Measurements from ENCODE around the gene SESN1.
A peak's percentile ranks its signal among the peaks of the same experiment; 100 is the strongest.
"Not testable (repeated sequence)": the region's sequence is repeated elsewhere in the genome, so short reads cannot be mapped to it uniquely, and the experiment has no call there.

The SESN1 gene

DNA sequence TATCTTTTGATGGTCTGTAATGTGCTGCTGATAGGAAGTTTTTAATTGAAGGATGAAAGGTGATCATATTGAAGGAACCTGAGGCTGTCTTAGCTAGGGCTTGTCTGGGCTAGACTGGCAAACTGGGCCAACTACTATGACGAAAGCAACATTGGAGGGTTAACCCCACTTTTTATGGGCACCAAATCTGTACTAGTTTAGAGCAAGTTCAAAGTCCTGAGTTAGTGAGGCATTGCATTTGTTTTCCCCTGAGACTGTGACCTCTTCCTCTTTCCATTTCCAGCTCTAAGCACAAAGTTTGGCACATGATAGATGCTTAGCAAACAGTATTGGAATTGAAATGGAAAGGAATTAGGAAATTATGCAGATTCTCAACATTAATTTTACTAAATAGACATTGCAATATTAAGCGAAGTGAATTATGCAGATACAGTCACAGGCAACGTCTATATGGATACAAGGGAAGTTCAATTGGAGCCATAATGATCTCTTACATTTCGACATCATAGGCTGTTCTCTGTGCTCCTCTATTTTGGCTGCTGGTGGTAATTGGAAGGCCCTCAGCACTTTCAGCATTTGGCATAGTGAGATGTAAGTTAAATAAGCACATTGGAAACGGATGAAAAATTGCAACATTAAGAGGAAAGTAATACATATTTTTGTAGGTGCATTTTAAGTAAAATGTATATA lies 22.8 kb upstream of the SESN1 start:
- Histone ChIP-seq H3K4me3 (ENCODE audit: low read length) (no peak overlapping the region), H3K27me3 (ENCODE audit: control insufficient read depth, insufficient read depth, low read length) (no peaks in the 10 kb centered on the region), H3K9me3 (ENCODE audit: control insufficient read depth, low read length) (no peaks in the 10 kb centered on the region), H3K9ac (ENCODE audit: low read length) (no peak overlapping the region), H3K4me1 (ENCODE audit: control insufficient read depth, insufficient read depth, low read length) (peaks cover 6% of the 10 kb centered on the region), H3K36me3 (ENCODE audit: control insufficient read depth, insufficient read depth, low read length) (no peaks in the 10 kb centered on the region)

DNA sequence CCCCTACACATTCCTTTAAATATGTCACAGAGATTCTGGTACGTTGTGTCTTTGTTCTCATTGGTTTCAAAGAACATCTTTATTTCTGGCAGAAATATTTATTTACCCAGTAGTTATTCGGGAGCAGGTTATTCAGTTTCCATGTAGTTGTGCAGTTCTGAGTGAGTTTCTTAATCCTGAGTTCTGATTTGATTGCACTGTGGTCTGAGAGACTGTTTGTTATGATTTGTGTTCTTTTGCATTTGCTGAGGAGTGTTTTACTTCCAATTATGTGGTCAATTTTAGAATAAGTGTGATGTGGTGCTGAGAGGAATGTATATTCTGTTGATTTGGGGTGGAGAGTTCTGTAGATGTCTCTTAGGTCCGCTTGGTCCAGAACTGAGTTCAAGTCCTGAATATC lies 18.0 kb upstream of the SESN1 start:
- H3K27me3 ChIP-seq (ENCODE audit: control insufficient read depth, insufficient read depth, low read length); H3K36me3 ChIP-seq (ENCODE audit: control insufficient read depth, insufficient read depth, low read length); H3K4me1 ChIP-seq (ENCODE audit: control insufficient read depth, insufficient read depth, low read length); H3K9me3 ChIP-seq (ENCODE audit: control insufficient read depth, low read length); H3K9ac ChIP-seq (ENCODE audit: low read length); H3K4me3 ChIP-seq (ENCODE audit: low read length): not testable (repeated sequence)

DNA sequence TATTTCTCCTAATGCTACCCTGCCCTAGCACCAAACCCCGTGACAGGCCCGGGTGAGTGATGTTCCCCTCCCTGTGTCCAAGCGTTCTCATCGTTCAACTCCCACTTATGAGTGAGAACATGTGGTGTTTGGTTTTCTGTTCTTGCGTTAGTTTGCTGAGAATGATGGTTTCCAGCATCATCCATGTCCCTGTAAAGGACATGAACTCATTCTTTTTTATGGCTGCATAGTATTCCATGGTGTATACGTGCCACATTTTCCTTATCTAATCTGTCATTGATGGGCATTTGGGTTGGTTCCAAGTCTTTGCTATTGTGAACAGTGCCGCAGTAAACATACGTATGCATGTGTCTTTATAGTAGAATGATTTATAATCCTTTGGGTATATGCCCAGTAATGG lies 15.0 kb upstream of the SESN1 start:
- H3K36me3 ChIP-seq (ENCODE audit: control insufficient read depth, insufficient read depth, low read length); H3K27me3 ChIP-seq (ENCODE audit: control insufficient read depth, insufficient read depth, low read length); H3K9me3 ChIP-seq (ENCODE audit: control insufficient read depth, low read length); H3K4me1 ChIP-seq (ENCODE audit: control insufficient read depth, insufficient read depth, low read length); H3K4me3 ChIP-seq (ENCODE audit: low read length); H3K9ac ChIP-seq (ENCODE audit: low read length): not testable (repeated sequence)

DNA sequence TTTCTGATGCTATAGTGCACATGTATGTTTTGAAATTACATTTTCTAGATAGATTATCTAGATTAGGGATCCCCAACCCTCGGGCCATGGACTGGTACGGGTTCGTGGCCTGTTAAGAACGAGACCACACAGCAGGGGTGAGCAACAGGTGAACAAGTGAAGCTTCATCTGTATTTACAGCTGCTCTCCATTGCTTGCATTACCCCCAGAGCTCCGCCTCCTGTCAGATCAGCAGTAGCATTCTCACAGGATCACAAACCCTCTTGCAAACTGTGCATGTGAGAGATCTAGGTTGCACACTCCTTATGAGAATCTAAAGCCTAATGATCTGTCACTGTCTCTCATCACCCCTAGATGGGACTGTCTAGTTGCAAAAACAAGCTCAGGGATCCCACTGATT lies 11.0 kb upstream of the SESN1 start:
- Histone ChIP-seq H3K9me3 (ENCODE audit: control insufficient read depth, low read length) (no peaks in the 10 kb centered on the region), H3K9ac (ENCODE audit: low read length) (no peak overlapping the region), H3K36me3 (ENCODE audit: control insufficient read depth, insufficient read depth, low read length) (no peaks in the 10 kb centered on the region), H3K4me1 (ENCODE audit: control insufficient read depth, insufficient read depth, low read length) (no peaks in the 10 kb centered on the region), H3K27me3 (ENCODE audit: control insufficient read depth, insufficient read depth, low read length) (no peaks in the 10 kb centered on the region), H3K4me3 (ENCODE audit: low read length) (no peak overlapping the region)

DNA sequence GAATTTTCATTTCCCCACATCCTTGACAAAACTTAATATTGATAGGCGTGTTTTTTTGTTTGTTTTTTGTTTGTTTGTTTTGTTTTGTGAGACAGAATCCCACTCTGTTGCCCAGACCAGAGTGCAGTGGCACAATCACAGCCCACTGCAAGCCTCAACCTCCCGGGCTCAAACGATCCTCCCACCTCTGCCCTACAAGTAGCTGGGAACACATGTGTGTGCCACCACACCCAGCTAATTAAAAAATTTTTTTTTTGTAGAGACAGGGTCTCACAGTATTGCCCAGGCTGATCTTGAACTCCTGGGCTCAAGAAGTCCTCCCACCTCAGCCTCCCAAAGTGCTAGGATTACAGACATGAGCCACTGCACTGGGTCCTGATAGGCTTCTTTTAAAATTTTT lies 9.9 kb upstream of the SESN1 start:
- no peaks in the 10 kb centered on the region for H3K9me3 ChIP-seq (ENCODE audit: control insufficient read depth, low read length)
- H3K4me3 ChIP-seq (ENCODE audit: low read length): no peak overlapping the region
- no peaks in the 10 kb centered on the region for H3K4me1 ChIP-seq (ENCODE audit: control insufficient read depth, insufficient read depth, low read length)
- H3K36me3 ChIP-seq (ENCODE audit: control insufficient read depth, insufficient read depth, low read length): no peaks in the 10 kb centered on the region
- no peaks in the 10 kb centered on the region for H3K27me3 ChIP-seq (ENCODE audit: control insufficient read depth, insufficient read depth, low read length)
- no peak overlapping the region for H3K9ac ChIP-seq (ENCODE audit: low read length)

DNA sequence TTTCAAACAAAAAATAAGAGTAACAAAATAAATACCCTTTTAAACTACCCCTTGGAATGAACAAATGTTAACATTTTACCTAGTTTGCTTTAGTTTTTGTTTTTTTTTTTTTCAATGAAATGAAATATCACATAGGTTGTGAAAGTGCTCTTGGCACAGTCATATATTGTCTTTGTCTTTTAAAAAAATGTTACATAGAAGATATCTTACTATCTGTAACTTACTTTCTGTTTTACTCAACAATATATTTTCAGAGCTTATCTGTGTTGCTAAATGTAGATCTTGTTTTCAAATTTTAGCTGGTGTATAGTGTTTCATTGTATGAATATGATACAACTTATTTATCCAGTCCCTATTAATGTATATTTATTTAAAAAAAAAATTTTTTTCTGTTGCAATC lies 9.3 kb upstream of the SESN1 start:
- no peaks in the 10 kb centered on the region for H3K27me3 ChIP-seq (ENCODE audit: control insufficient read depth, insufficient read depth, low read length)
- H3K9me3 ChIP-seq (ENCODE audit: control insufficient read depth, low read length): no peaks in the 10 kb centered on the region
- H3K4me3 ChIP-seq (ENCODE audit: low read length): no peak overlapping the region
- H3K4me1 ChIP-seq (ENCODE audit: control insufficient read depth, insufficient read depth, low read length): no peaks in the 10 kb centered on the region
- H3K9ac ChIP-seq (ENCODE audit: low read length): no peak overlapping the region
- no peaks in the 10 kb centered on the region for H3K36me3 ChIP-seq (ENCODE audit: control insufficient read depth, insufficient read depth, low read length)

DNA sequence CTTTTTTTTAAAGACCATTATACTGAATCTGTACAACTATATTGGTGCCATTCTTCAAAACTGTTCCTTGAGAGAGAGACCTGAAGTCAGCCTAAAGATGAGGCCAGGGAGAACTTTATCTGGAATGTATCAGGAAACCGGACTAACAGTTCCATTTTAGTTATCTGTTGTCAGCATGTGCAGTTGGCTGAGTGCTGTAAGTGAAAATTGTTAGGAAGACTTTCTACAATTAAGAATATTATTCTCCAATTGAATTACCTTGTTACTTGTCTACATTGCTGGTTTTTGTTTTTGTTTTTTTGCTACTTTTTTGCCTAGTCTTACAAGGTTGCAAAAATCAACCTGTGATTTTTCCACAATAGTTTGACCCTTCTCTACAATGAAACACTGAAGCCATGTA lies 8.1 kb upstream of the SESN1 start:
- H3K9ac ChIP-seq (ENCODE audit: low read length): no peak overlapping the region
- no peak overlapping the region for H3K4me3 ChIP-seq (ENCODE audit: low read length)
- no peaks in the 10 kb centered on the region for H3K36me3 ChIP-seq (ENCODE audit: control insufficient read depth, insufficient read depth, low read length)
- H3K9me3 ChIP-seq (ENCODE audit: control insufficient read depth, low read length): no peaks in the 10 kb centered on the region
- no peaks in the 10 kb centered on the region for H3K4me1 ChIP-seq (ENCODE audit: control insufficient read depth, insufficient read depth, low read length)
- H3K27me3 ChIP-seq (ENCODE audit: control insufficient read depth, insufficient read depth, low read length): no peaks in the 10 kb centered on the region

DNA sequence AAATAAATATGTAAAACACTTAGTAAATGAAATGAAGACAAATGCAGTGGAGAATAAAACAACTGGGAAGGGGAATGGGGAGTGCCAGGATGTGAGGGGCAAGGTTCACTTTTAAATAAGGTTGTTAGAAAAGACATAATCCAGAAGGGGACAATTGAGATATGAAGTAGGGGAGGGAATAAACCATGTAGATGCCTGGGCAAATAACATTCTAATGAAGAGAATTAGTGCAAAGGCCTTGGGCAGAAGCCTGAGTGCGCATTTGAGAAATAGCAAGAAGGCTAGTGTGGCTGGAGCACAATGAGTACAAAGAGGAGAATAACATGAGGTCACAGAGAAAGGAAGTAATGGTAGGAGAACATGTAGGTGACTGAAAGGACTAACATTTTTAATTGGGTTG lies 3.0 kb upstream of the SESN1 start:
- Histone ChIP-seq H3K9ac (ENCODE audit: low read length) (no peak overlapping the region), H3K4me3 (ENCODE audit: low read length) (no peak overlapping the region), H3K4me1 (ENCODE audit: control insufficient read depth, insufficient read depth, low read length) (no peaks in the 10 kb centered on the region), H3K9me3 (ENCODE audit: control insufficient read depth, low read length) (no peaks in the 10 kb centered on the region), H3K36me3 (ENCODE audit: control insufficient read depth, insufficient read depth, low read length) (no peaks in the 10 kb centered on the region), H3K27me3 (ENCODE audit: control insufficient read depth, insufficient read depth, low read length) (no peaks in the 10 kb centered on the region)

DNA sequence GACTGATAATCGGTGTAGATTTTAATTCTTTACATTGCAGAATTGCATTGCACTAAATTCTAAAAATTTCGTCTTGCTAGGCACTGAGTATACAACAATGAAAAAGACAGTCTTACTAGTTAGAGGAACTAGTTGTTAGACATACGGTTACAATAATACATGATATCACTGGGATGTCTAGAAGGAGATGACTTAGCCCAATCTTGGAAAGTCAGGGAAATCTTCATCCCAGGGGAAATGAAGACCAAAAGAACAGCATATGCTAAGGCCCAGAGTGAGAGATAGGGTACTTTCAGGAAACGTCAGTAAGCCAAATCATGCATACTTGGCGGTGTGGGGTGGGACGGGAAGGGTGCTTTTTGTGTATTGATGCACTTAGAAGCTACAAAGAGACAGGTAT lies 1.6 kb upstream of the SESN1 start:
- H3K9ac ChIP-seq (ENCODE audit: low read length): no peak overlapping the region
- no peaks in the 10 kb centered on the region for H3K27me3 ChIP-seq (ENCODE audit: control insufficient read depth, insufficient read depth, low read length)
- peak overlapping the region; percentile 31 for H3K4me3 ChIP-seq (ENCODE audit: low read length)
- no peaks in the 10 kb centered on the region for H3K4me1 ChIP-seq (ENCODE audit: control insufficient read depth, insufficient read depth, low read length)
- no peaks in the 10 kb centered on the region for H3K9me3 ChIP-seq (ENCODE audit: control insufficient read depth, low read length)
- H3K36me3 ChIP-seq (ENCODE audit: control insufficient read depth, insufficient read depth, low read length): no peaks in the 10 kb centered on the region

DNA sequence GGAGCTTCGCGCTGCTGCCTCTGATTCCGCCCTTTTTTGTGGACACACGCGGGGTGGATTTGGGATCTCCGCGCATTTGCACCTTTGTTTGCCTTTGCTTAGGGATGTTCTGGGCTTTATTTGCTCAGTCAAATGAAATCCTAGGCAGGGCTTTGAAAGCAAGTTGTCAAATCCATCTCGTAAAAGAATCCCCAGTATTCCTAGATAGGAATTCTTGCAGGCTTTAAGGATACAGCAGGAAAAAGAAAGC lies 1.1 kb upstream of the SESN1 start:
- no peaks in the 10 kb centered on the region for H3K36me3 ChIP-seq (ENCODE audit: control insufficient read depth, insufficient read depth, low read length)
- no peaks in the 10 kb centered on the region for H3K27me3 ChIP-seq (ENCODE audit: control insufficient read depth, insufficient read depth, low read length)

DNA sequence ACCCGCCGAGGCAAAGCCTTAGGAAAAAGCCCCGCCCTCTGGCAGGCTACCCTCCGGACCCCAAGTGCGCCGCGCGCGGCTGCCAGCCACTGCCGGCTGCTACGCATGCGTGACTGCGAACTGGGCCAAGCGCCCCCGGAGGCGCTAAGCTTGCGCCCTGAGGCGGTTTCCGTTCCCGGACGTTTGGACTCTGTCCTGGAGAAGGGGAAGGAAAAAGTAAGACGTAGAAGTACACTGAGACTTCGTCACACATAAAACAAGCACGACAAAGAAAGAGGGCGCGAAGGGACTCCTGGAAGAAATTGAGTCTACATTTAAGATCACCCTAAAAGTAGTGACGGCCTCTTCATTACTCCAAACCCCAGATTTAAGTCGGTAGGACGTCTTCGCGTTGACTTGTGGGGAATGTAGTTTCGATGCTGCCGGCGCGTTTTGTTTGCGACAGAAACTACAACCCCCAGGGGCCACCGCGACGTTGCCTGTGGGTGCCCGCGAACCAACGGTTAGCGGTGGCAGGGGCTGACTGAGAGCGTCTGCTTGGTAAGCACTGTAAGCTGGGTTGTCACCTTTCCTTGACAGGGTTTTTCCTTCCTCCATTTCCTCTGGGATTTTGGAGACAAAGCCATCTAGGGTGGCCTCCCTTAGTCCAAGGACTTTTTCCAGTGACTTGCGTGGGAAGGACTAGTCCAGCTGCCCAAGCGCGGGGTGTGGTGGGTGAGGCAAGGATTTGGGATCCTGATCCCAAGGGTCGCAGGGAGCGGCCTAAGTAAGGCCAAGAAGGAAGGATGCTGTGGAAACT lies 589 bp upstream of the SESN1 start, which contains the start of gene CEP57L1:
CEP57L1 (plus strand) TSS at position 472 of the 799 bp plus-strand sequence. CDS start 49,715 bp downstream, outside the sequence.
- no peaks in the 10 kb centered on the region for H3K27me3 ChIP-seq (ENCODE audit: control insufficient read depth, insufficient read depth, low read length)
- peak within 1 kb of the TSS; percentile 31 for H3K4me3 ChIP-seq (ENCODE audit: low read length)
- no peaks in the 10 kb centered on the region for H3K9me3 ChIP-seq (ENCODE audit: control insufficient read depth, low read length)
- H3K9ac ChIP-seq (ENCODE audit: low read length): peak within 1 kb of the TSS; percentile 74
- no peaks in the 10 kb centered on the region for H3K36me3 ChIP-seq (ENCODE audit: control insufficient read depth, insufficient read depth, low read length)
- no peaks in the 10 kb centered on the region for H3K4me1 ChIP-seq (ENCODE audit: control insufficient read depth, insufficient read depth, low read length)

More for the DNA sequence above, 1.1 kb upstream of the SESN1 start:
- Histone ChIP-seq H3K9ac (ENCODE audit: low read length) (peak overlapping the region; percentile 74), H3K4me1 (ENCODE audit: control insufficient read depth, insufficient read depth, low read length) (no peaks in the 10 kb centered on the region), H3K9me3 (ENCODE audit: control insufficient read depth, low read length) (no peaks in the 10 kb centered on the region), H3K4me3 (ENCODE audit: low read length) (peak overlapping the region; percentile 31)

DNA sequence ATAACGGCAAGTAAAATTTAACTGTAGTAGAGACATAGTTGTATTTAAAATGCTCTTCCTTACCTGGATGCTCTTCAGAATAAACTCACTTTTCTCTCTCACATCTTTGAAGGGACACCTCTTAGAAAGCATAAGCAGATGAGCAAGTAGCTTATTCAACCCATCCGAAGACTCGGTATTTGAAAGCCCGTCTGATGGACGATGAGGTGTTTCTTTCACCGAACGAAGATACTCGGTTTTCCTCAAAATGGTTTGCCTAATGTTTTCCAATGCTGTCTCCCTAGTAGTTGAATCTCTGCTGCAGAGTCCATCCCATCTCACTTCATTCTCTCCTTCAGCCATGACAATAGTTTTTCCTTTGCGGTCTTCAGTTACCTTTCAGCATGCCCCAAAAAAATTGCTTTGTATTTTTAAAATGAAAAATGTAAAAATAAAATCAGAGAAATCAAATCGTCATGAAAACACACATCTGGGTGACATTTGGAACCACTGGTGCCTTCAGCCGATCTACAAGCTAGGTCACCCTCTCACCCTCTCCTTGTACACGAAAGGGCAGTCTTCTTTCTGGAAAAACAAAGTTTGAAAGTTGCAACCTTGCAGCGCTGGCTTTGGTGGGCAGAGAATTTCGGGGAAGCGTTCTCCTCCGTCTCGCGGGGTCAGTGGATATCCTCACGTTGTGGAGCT lies 772 bp downstream of the SESN1 start:
- Histone ChIP-seq H3K27me3 (ENCODE audit: control insufficient read depth, insufficient read depth, low read length) (no peaks in the 10 kb centered on the region), H3K9me3 (ENCODE audit: control insufficient read depth, low read length) (no peaks in the 10 kb centered on the region), H3K4me3 (ENCODE audit: low read length) (peak overlapping the region; percentile 31), H3K9ac (ENCODE audit: low read length) (peak overlapping the region; percentile 74), H3K4me1 (ENCODE audit: control insufficient read depth, insufficient read depth, low read length) (no peaks in the 10 kb centered on the region), H3K36me3 (ENCODE audit: control insufficient read depth, insufficient read depth, low read length) (no peaks in the 10 kb centered on the region)
